ENCODE measurements around the gene WASHC3. TPM values are rescaled to one million over a fixed set of nuclear protein-coding genes. Genes with fewer than 3 reads are reported as not detected.
"Not testable (repeated sequence)": the region's sequence is repeated elsewhere in the genome, so short reads cannot be mapped to it uniquely, and the experiment has no call there.

The WASHC3 gene
- total RNA-seq, 2 donors from 2014 or later = 46.8 to 73.6 TPM

DNA sequence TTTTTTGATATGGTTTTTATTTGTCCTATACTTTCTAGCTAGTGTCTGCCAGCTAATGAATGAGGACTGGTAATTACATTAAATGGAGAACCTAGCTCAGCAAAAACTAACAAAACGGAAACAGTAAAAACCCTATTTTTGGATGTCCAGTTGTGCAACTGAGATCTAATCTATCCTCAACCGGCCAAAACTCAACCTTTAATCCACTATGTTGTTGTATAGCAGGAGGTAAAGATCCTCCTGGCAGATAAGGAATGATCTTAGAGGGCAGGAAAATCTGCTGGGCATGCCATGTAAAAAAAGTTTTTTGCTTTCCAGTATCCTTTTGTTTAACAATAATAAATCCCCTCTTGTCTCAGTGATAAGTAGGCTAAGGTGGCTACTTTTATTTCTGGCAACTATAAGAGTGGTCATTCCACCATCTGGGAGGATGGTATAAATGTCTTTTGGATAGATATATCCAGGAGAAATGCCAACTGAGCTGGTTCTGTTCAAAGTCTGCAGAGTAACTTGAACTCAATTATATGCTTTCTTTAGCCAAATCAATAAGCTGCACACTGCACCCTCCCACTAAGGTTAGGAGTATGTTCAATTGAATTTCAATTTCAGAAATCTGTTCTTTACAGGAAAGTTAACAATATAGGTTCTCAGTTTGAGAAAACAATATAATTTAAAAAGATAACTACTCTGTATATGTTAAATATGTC is 40.1 kb downstream of the WASHC3 start:
- DNase-seq (ENCODE audit: low spot score) (no peak), ATAC-seq (ENCODE audit: insufficient number of reproducible peaks, low FRiP score, low read depth) (no peak)
- Histone ChIP-seq H3K27me3 (replicated peaks; ENCODE audit: insufficient read depth) (no peaks in the 10 kb centered on the region), H3K4me1 (ENCODE audit: control insufficient read depth in 1 of 2, low read depth in 2 of 2) (no peaks in the 10 kb centered on the region), H3K4me3 (no peak overlapping the region), H3K36me3 (peaks cover 5% of the 10 kb centered on the region), H3K9me3 (no peaks in the 10 kb centered on the region), H3K27ac (no peak overlapping the region)
- TF ChIP-seq, protein P1, sequence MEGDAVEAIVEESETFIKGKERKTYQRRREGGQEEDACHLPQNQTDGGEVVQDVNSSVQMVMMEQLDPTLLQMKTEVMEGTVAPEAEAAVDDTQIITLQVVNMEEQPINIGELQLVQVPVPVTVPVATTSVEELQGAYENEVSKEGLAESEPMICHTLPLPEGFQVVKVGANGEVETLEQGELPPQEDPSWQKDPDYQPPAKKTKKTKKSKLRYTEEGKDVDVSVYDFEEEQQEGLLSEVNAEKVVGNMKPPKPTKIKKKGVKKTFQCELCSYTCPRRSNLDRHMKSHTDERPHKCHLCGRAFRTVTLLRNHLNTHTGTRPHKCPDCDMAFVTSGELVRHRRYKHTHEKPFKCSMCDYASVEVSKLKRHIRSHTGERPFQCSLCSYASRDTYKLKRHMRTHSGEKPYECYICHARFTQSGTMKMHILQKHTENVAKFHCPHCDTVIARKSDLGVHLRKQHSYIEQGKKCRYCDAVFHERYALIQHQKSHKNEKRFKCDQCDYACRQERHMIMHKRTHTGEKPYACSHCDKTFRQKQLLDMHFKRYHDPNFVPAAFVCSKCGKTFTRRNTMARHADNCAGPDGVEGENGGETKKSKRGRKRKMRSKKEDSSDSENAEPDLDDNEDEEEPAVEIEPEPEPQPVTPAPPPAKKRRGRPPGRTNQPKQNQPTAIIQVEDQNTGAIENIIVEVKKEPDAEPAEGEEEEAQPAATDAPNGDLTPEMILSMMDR (IDR thresholded peaks at IDR 0.05) = no peak

DNA sequence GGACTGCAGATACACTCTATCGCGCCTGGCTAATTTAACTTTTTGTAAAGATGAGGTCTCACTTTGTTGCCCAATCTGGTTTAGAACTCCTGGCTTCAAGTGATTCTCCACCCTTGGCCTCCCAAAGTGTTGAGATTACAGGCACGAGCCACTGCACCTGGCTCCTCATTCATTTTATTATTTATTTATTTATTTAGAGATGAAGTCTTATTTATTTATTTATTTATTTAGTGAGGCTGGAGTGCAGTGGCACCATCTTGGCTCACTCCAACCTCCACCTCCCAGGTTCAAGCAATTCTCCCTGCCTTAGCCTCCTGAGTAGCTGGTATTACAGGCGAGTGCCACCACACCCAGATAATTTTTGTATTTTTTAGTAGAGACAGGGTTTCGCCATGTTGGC is 43.2 kb downstream of the WASHC3 start:
- H3K4me1 ChIP-seq (ENCODE audit: control insufficient read depth in 1 of 2, low read depth in 2 of 2); H3K27me3 ChIP-seq (replicated peaks; ENCODE audit: insufficient read depth); H3K27ac ChIP-seq; H3K36me3 ChIP-seq; DNase-seq (ENCODE audit: low spot score); H3K9me3 ChIP-seq; ATAC-seq (ENCODE audit: insufficient number of reproducible peaks, low FRiP score, low read depth); H3K4me3 ChIP-seq: not testable (repeated sequence)

DNA sequence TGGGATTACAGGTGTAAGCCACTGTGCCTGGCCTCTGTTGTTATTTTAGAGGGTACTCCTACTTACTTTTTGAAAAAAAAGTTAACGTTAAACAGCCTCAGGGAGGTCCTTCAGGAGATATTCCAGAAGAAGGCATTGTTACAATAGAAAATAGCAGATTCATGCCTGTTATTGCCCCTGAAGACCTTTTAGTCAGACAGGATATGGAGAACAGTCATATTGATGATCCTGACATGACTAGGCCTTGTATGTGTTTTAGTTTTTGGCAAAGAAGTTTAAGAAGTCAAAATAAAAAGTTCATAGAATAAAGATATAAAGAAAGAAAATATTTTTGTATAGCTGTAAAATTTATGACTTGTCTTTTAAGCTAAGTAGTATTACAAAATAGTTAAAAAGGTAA is 45.3 kb downstream of the WASHC3 start:
- DNase-seq (ENCODE audit: low spot score) (no peak), ATAC-seq (ENCODE audit: insufficient number of reproducible peaks, low FRiP score, low read depth) (no peak)
- Histone ChIP-seq H3K4me1 (ENCODE audit: control insufficient read depth in 1 of 2, low read depth in 2 of 2) (no peaks in the 10 kb centered on the region), H3K9me3 (no peaks in the 10 kb centered on the region), H3K27ac (no peak overlapping the region), H3K36me3 (peaks cover 5% of the 10 kb centered on the region), H3K27me3 (replicated peaks; ENCODE audit: insufficient read depth) (no peaks in the 10 kb centered on the region), H3K4me3 (no peak overlapping the region)
- TF ChIP-seq, protein P1 (IDR thresholded peaks at IDR 0.05) = no peak

DNA sequence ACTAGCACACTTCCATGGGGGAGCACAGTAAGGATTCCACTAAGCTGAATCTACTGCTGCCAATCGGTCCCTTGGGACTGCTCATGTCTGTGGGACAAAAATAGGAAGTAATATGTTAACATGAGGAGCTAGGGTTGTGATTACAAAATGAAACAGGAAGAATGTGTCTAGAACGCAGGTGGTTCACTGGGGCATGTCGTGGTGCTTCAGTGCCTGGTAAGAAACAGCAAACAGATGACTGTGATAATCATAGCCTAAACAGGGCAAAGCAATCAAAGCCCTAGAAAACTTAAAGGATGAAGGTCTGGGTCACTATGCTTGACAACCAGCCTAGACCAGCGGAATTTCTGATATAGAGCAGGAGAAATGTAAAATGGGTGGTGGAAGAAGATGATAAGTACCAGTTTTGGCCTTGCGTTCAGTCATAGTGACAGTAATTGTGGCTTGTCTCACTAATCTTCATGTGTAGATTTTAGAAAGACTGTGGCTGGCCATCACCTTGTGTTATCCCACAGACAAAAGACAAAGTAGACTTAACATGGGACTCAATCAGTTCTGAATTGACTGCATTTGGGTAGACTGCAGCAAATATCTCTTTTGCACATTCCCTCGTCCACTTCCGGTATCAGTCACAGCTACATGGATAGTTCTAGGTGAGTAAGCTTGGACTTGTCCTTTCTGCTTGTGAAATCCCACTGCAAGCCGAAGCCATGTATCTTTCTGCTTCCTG is 51.4 kb downstream of the WASHC3 start:
- peaks cover 4% of the 10 kb centered on the region for H3K36me3 ChIP-seq
- peak; percentile 23 for ATAC-seq (ENCODE audit: insufficient number of reproducible peaks, low FRiP score, low read depth)
- no peaks in the 10 kb centered on the region for H3K9me3 ChIP-seq

DNA sequence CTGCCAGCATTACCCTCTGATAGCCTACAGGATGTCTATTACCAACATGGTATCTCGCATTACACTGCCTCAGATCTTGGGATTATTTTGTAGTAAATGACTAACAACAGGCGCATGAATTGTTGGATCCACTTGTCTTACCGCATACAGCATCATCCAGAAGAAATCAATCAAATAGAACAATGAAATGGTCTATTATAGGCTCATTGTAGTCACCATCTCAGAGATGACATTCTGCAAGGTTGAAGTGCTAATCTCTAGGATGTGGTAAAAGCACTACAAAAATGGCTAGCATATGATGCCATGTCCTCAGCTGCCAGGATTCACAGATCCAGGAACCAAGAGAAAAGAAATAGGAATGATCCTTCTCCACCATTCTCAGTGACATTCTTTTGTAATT is 52.0 kb downstream of the WASHC3 start:
- TF ChIP-seq, protein P1 (IDR thresholded peaks at IDR 0.05) = no peak
- no peak for DNase-seq (ENCODE audit: low spot score)
- ATAC-seq (ENCODE audit: insufficient number of reproducible peaks, low FRiP score, low read depth) = no peak

More for the DNA sequence above, 51.4 kb downstream of the WASHC3 start:
- H3K4me3 ChIP-seq = no peak overlapping the region
- H3K27me3 ChIP-seq (replicated peaks; ENCODE audit: insufficient read depth) = no peaks in the 10 kb centered on the region
- no peak for DNase-seq (ENCODE audit: low spot score)
- H3K4me1 ChIP-seq (ENCODE audit: control insufficient read depth in 1 of 2, low read depth in 2 of 2) = no peaks in the 10 kb centered on the region
- no peak overlapping the region for H3K27ac ChIP-seq
- TF ChIP-seq, protein P1 (IDR thresholded peaks at IDR 0.05) = no peak

More for the DNA sequence above, 52.0 kb downstream of the WASHC3 start:
- Histone ChIP-seq H3K27me3 (replicated peaks; ENCODE audit: insufficient read depth) (no peaks in the 10 kb centered on the region), H3K9me3 (no peaks in the 10 kb centered on the region), H3K27ac (no peak overlapping the region), H3K4me3 (no peak overlapping the region), H3K4me1 (ENCODE audit: control insufficient read depth in 1 of 2, low read depth in 2 of 2) (no peaks in the 10 kb centered on the region), H3K36me3 (peaks cover 4% of the 10 kb centered on the region)

Measured in thoracic aorta (tissue), 2 donors.